Common myeloid progenitor, CD34-positive (primary cell): ENCODE results near the gene ACACB. TPM values are rescaled to one million over a fixed set of nuclear protein-coding genes. Genes with fewer than 3 reads are reported as not detected.

ENCODE experiments used
- CTCF ChIA-PET: fragments of 350-600 bp; sonication (Branson Sonifier 250); formaldehyde crosslinking; loops from one replicate; lab custom pipeline; 2021; ENCODE audit warnings: antibody characterized with exemption; lab: Charles Lee
- POLR2A ChIA-PET: fragments of 350-600 bp; sonication (Branson Sonifier 250); formaldehyde crosslinking; loops from one replicate; lab custom pipeline; 2021; ENCODE audit warnings: antibody characterized with exemption; lab: Charles Lee
- DNase-seq, 3 donors: peaks; one replicate each; pipeline versions ENCODE4 v3.0.0 to v3.0.0-alpha.2; 2013
- H3K27ac ChIP-seq, 2 experiments: 1 replicate in 1 of 2; 2 replicates in 1 of 2; pipeline ENCODE4 v1.7.0; 2013; ENCODE audit warnings: inconsistent platforms in 2 of 2, low read length in 2 of 2, mild to moderate bottlenecking in 2 of 2, low read depth in 1 of 2, moderate library complexity in 1 of 2; ENCODE audit not compliant: severe bottlenecking in 2 of 2, insufficient read depth in 1 of 2, poor library complexity in 1 of 2
- H3K27me3 ChIP-seq, 5 experiments: replicated peaks in 2 of 5; 1 replicate in 3 of 5; 2 replicates in 2 of 5; pipeline versions ENCODE4 v1.6.1 to v1.7.0; 2013; ENCODE audit warnings: low read length in 4 of 5, mild to moderate bottlenecking in 2 of 5, moderate library complexity in 2 of 5, inconsistent platforms in 1 of 5; ENCODE audit not compliant: insufficient read depth in 5 of 5, control insufficient read depth in 4 of 5
- H3K36me3 ChIP-seq, 4 experiments: 1 replicate in 2 of 4; 2 replicates in 2 of 4; pipeline versions ENCODE4 v1.6.1 to v1.7.0; 2013; ENCODE audit warnings: low read length in 3 of 4, control low read depth in 1 of 4, mild to moderate bottlenecking in 1 of 4; ENCODE audit not compliant: control insufficient read depth in 4 of 4, insufficient read depth in 4 of 4
- H3K4me1 ChIP-seq, 4 experiments: 1 replicate in 3 of 4; 2 replicates in 1 of 4; pipeline versions ENCODE4 v1.6.1 to v1.7.1; 2013; ENCODE audit warnings: low read length in 3 of 4, mild to moderate bottlenecking in 3 of 4, control low read depth in 1 of 4, inconsistent platforms in 1 of 4, moderate library complexity in 1 of 4; ENCODE audit not compliant: control insufficient read depth in 4 of 4, insufficient read depth in 4 of 4; ENCODE audit errors: control extremely low read depth in 1 of 4
- H3K4me3 ChIP-seq, 7 experiments: 1 replicate in 4 of 7; 2 replicates in 3 of 7; pipeline versions ENCODE4 v1.5.1 to v1.7.0; 2013; ENCODE audit warnings: mild to moderate bottlenecking in 7 of 7, low read length in 6 of 7, moderate library complexity in 6 of 7, inconsistent platforms in 2 of 7, low read depth in 2 of 7, control low read depth in 1 of 7; ENCODE audit not compliant: insufficient read depth in 4 of 7, control insufficient read depth in 1 of 7; ENCODE audit errors: extremely low read depth in 1 of 7
- H3K9me3 ChIP-seq, 5 experiments: 1 replicate in 4 of 5; 2 replicates in 1 of 5; pipeline versions ENCODE4 v1.6.1 to v1.7.1; 2013; ENCODE audit warnings: low read length in 4 of 5, mild to moderate bottlenecking in 2 of 5, inconsistent platforms in 1 of 5, low read depth in 1 of 5, moderate library complexity in 1 of 5; ENCODE audit not compliant: control insufficient read depth in 4 of 5, insufficient read depth in 2 of 5; ENCODE audit errors: control extremely low read depth in 1 of 5
- WGBS: methylation state at CpG from one replicate; pipeline ENCODE4 v1.1.5; 2013; ENCODE audit not compliant: insufficient coverage; 5-methylcytosine and 5-hydroxymethylcytosine counted together
- polyA plus RNA-seq: library from polyadenylated mRNA; unstranded; fragments of 120-200 nt; gene quantifications from one replicate; pipeline ENCODE4 v1.2.1, GENCODE V29; 2013

The ACACB gene
- 15.2 TPM for polyA plus RNA-seq

GRCh38 chr12:109115758-109116610 lies at the start of gene ACACB:
TSS of gene ACACB (plus strand) at chr12:109116587. CDS start at chr12:109139406, 22,819 bp downstream.
- DNase-seq: peak in 2 of 3 donors; percentile 48 to 57
- H3K27ac ChIP-seq: no peak within 1 kb of the TSS
- no peaks in the 10 kb centered on the region for H3K9me3 ChIP-seq
- peak within 1 kb of the TSS in 3 of 7 experiments; percentile 22 to 52 (median 45) for H3K4me3 ChIP-seq
- no peaks in the 10 kb centered on the region for H3K27me3 ChIP-seq
- POLR2A ChIA-PET: no interaction called here
- H3K4me1 ChIP-seq: peaks cover 5 to 26% (median 15%) of the 10 kb centered on the region in 4 experiments
- CTCF ChIA-PET: interaction anchor here (0.9 to 1.6 kb wide), 2 partner anchors 45 to 269 kb away, joined by 3 to 4 read pairs; no protein-coding TSS in a partner anchor
- H3K36me3 ChIP-seq: peaks cover 0 to 7% (median 0%) of the 10 kb centered on the region in 4 experiments
- 34% methylated on average over 11 of the region's 14 CpGs for WGBS

GRCh38 chr12:109069307-109070271 lies 46.8 kb upstream of the ACACB start:
- H3K27me3 ChIP-seq: no peaks in the 10 kb centered on the region
- ChIA-PET CTCF (interaction anchor here (1.1 to 1.4 kb wide), 2 partner anchors 9 to 15 kb away, joined by 3 read pairs; no protein-coding TSS in a partner anchor), POLR2A (no interaction called here)
- no peak for DNase-seq
- WGBS: 98% methylated on average over 15 of the region's 17 CpGs
- H3K27ac ChIP-seq: no peak overlapping the region
- no peaks in the 10 kb centered on the region for H3K4me1 ChIP-seq
- H3K9me3 ChIP-seq: no peaks in the 10 kb centered on the region
- peaks cover 24 to 46% (median 29%) of the 10 kb centered on the region in 4 experiments for H3K36me3 ChIP-seq
- no peak overlapping the region for H3K4me3 ChIP-seq

GRCh38 chr12:109074866-109075265 lies 41.5 kb upstream of the ACACB start:
- Histone ChIP-seq H3K4me1 (no peaks in the 10 kb centered on the region), H3K27ac (no peak overlapping the region), H3K4me3 (no peak overlapping the region), H3K36me3 (peaks cover 13 to 53% (median 20%) of the 10 kb centered on the region in 4 experiments), H3K27me3 (no peaks in the 10 kb centered on the region), H3K9me3 (peaks cover 0 to 14% (median 2%) of the 10 kb centered on the region in 5 experiments)
- POLR2A ChIA-PET: no interaction called here
- no peak for DNase-seq
- CTCF ChIA-PET: no interaction called here

- no peak overlapping the region for H3K4me3 ChIP-seq
- CTCF ChIA-PET: no interaction called here
- no peak overlapping the region for H3K27ac ChIP-seq
- 100% methylated on average over 14 of the region's 14 CpGs for WGBS
- H3K27me3 ChIP-seq: no peaks in the 10 kb centered on the region
- no peak for DNase-seq
- no peaks in the 10 kb centered on the region for H3K4me1 ChIP-seq
- POLR2A ChIA-PET: no interaction called here
- H3K9me3 ChIP-seq: peaks cover 0 to 12% (median 0%) of the 10 kb centered on the region in 5 experiments
- H3K36me3 ChIP-seq: peaks cover 29 to 80% (median 54%) of the 10 kb centered on the region in 4 experiments
Observed at GRCh38 chr12:109082751-109083150, 33.6 kb upstream of the ACACB start.

- POLR2A ChIA-PET: no interaction called here
- Histone ChIP-seq H3K36me3 (peaks cover 30 to 83% (median 65%) of the 10 kb centered on the region in 4 experiments), H3K9me3 (no peaks in the 10 kb centered on the region), H3K27me3 (no peaks in the 10 kb centered on the region), H3K4me1 (no peaks in the 10 kb centered on the region), H3K4me3 (no peak overlapping the region), H3K27ac (no peak overlapping the region)
- CTCF ChIA-PET: no interaction called here
- DNase-seq: no peak
- WGBS: 100% methylated on average over 1 of the region's 2 CpGs
Observed at GRCh38 chr12:109084425-109084824, 32.0 kb upstream of the ACACB start.

GRCh38 chr12:109085590-109085989 lies 30.8 kb upstream of the ACACB start:
- CTCF ChIA-PET: no interaction called here
- H3K36me3 ChIP-seq: peaks cover 30 to 83% (median 66%) of the 10 kb centered on the region in 4 experiments

More at GRCh38 chr12:109085590-109085989, 30.8 kb upstream of the ACACB start:
- POLR2A ChIA-PET: no interaction called here
- Histone ChIP-seq H3K4me3 (no peak overlapping the region), H3K27ac (no peak overlapping the region), H3K9me3 (no peaks in the 10 kb centered on the region), H3K27me3 (no peaks in the 10 kb centered on the region), H3K4me1 (no peaks in the 10 kb centered on the region)
- DNase-seq: no peak
- WGBS: 97% methylated on average over 11 of the region's 11 CpGs
